Thoracic aorta (tissue), 2 donors: ENCODE results near the gene RAP1GAP. TPM values are rescaled to one million over a fixed set of nuclear protein-coding genes. Genes with fewer than 3 reads are reported as not detected.
"Not testable (repeated sequence)": the region's sequence is repeated elsewhere in the genome, so short reads cannot be mapped to it uniquely, and the experiment has no call there.

Experiments used
- ATAC-seq: fragments of 150-250 bp; one replicate; pipeline ENCODE4 v1.8.0; 2017; ENCODE audit warnings: low read depth; ENCODE audit not compliant: insufficient number of reproducible peaks, low FRiP score
- DNase-seq: peaks from one replicate; pipeline ENCODE4 v3.0.0-alpha.2; 2020; ENCODE audit warnings: low spot score
- H3K27ac ChIP-seq, 2 donors: fragments of 200-600 bp; sonication (generic); 1 replicate in 1 of 2; 2 replicates in 1 of 2; pipeline ENCODE4 v1.5.1; 2016; ENCODE audit warnings: mild to moderate bottlenecking in 2 of 2, moderate library complexity in 2 of 2
- H3K27me3 ChIP-seq: fragments of 200-600 bp; sonication (generic); replicated peaks from 2 replicates; pipeline ENCODE4 v1.6.0; 2016; ENCODE audit warnings: mild to moderate bottlenecking; ENCODE audit not compliant: insufficient read depth
- H3K36me3 ChIP-seq: fragments of 200-600 bp; sonication (generic); one replicate; pipeline ENCODE4 v1.5.1; 2016
- H3K4me1 ChIP-seq, 2 donors: fragments of 200-600 bp; sonication (generic); 1 replicate in 1 of 2; 2 replicates in 1 of 2; pipeline versions ENCODE4 v1.5.1 to v1.6.0; 2016; ENCODE audit warnings: low read depth in 2 of 2, mild to moderate bottlenecking in 1 of 2; ENCODE audit not compliant: control insufficient read depth in 1 of 2
- H3K4me3 ChIP-seq: fragments of 200-600 bp; sonication (generic); 2 replicates; pipeline ENCODE4 v1.5.1; 2016; ENCODE audit warnings: mild to moderate bottlenecking
- H3K9me3 ChIP-seq: fragments of 200-600 bp; sonication (generic); 2 replicates; pipeline ENCODE4 v1.5.1; 2016
- total RNA-seq, 2 donors: library from RNA; depleted of rRNA; stranded (reverse); fragments of >200 nt; gene quantifications; one replicate each; pipeline versions ENCODE4 v1.1.0 to v1.2.3, GENCODE V29; 2016
- TF ChIP-seq, protein P1 (sequence below): fragments of 200-600 bp; sonication (generic); IDR thresholded peaks from one replicate; pipeline ENCODE4 v1.5.1; 2019; ENCODE audit warnings: antibody characterized with exemption

The RAP1GAP gene
- total RNA-seq, 2 donors from 2014 or later, result 0.27 to 0.92 TPM

GRCh38 chr1:21633141-21633755, 35.9 kb downstream of the RAP1GAP start:
- ATAC-seq (no peak), DNase-seq (no peak)
- TF ChIP-seq, protein P1, sequence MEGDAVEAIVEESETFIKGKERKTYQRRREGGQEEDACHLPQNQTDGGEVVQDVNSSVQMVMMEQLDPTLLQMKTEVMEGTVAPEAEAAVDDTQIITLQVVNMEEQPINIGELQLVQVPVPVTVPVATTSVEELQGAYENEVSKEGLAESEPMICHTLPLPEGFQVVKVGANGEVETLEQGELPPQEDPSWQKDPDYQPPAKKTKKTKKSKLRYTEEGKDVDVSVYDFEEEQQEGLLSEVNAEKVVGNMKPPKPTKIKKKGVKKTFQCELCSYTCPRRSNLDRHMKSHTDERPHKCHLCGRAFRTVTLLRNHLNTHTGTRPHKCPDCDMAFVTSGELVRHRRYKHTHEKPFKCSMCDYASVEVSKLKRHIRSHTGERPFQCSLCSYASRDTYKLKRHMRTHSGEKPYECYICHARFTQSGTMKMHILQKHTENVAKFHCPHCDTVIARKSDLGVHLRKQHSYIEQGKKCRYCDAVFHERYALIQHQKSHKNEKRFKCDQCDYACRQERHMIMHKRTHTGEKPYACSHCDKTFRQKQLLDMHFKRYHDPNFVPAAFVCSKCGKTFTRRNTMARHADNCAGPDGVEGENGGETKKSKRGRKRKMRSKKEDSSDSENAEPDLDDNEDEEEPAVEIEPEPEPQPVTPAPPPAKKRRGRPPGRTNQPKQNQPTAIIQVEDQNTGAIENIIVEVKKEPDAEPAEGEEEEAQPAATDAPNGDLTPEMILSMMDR, result no peak
- Histone ChIP-seq H3K27me3 (no peaks in the 10 kb centered on the region), H3K36me3 (no peaks in the 10 kb centered on the region), H3K9me3 (no peaks in the 10 kb centered on the region), H3K27ac (no peak overlapping the region), H3K4me3 (no peak overlapping the region), H3K4me1 (no peaks in the 10 kb centered on the region)

GRCh38 chr1:21631944-21632887, 36.9 kb downstream of the RAP1GAP start:
- no peak for DNase-seq
- no peak overlapping the region for H3K27ac ChIP-seq
- no peak for ATAC-seq
- H3K36me3 ChIP-seq, result no peaks in the 10 kb centered on the region
- TF ChIP-seq, protein P1, result no peak
- no peaks in the 10 kb centered on the region for H3K27me3 ChIP-seq
- no peaks in the 10 kb centered on the region for H3K9me3 ChIP-seq
- H3K4me1 ChIP-seq, result no peaks in the 10 kb centered on the region
- H3K4me3 ChIP-seq, result no peak overlapping the region

- not testable (repeated sequence) for H3K9me3 ChIP-seq, ATAC-seq, H3K4me3 ChIP-seq, DNase-seq, H3K36me3 ChIP-seq, H3K27me3 ChIP-seq, H3K4me1 ChIP-seq, H3K27ac ChIP-seq
Observed at GRCh38 chr1:21631590-21631943, 37.6 kb downstream of the RAP1GAP start.

DNA sequence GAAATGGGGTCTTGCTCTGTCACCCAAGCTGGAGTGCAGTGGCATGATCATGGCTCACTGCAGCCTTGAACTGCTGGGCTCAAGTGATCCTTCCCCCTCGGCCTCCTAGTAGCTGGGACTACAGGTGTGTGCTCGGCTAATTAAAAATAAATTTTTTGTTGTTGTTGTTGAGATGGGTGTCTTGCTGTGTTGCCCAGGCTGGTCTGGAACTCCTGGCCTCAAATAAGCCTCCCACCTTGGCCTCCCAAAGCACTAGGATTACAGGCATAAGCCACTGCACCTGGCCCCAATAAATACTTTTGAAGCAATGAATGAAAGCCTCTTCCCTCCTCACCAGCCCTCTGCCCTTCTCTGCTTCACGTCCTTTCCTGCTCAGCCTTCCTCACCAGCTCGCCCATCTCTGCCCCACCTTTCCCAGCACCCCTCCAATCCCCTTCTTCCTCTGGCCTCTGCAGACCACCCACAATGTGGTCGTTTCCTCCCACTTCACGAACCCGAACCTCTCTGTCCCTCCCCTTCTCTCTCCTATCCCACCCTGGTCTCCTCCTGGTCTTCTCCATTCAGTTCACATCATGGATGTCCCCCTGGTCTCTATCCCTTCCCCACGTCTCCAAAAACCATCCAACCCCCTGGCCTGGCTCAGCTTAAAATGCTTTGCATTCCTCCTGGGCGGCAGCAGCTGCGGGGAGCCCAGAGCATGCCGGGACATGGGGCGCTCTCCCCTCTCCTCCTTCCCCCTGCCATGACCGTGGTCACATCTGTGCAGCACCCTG, 38.4 kb downstream of the RAP1GAP start:
- H3K9me3 ChIP-seq, result no peaks in the 10 kb centered on the region
- H3K27ac ChIP-seq, result no peak overlapping the region
- H3K4me1 ChIP-seq, result no peaks in the 10 kb centered on the region
- DNase-seq (no peak), ATAC-seq (no peak)
- no peaks in the 10 kb centered on the region for H3K27me3 ChIP-seq
- no peaks in the 10 kb centered on the region for H3K36me3 ChIP-seq
- TF ChIP-seq, protein P1, result no peak
- no peak overlapping the region for H3K4me3 ChIP-seq

DNA sequence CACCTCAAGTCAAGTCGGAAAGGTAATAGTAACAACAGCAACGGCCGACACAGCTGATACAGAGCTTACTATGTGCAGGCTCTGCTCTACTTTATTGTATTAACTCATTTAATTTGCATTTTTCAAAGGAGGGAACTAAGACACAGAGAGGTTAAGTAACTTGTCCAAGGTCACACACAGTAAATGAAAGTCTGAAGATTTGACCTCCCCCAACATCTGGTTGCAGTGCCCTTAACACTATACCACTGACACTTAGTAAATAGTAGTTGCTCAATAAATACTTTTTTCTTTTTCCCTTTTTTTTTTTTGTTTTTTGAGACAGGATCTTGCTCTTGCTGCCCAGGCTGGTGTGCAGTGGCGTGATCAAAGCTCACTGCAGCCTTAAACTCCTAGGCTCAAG, 39.2 kb downstream of the RAP1GAP start:
- Histone ChIP-seq H3K27ac (no peak overlapping the region), H3K27me3 (no peaks in the 10 kb centered on the region), H3K9me3 (no peaks in the 10 kb centered on the region), H3K4me1 (no peaks in the 10 kb centered on the region), H3K36me3 (no peaks in the 10 kb centered on the region), H3K4me3 (no peak overlapping the region)
- ATAC-seq, result no peak
- no peak for DNase-seq
- TF ChIP-seq, protein P1, result no peak
